VCaP (cell line): Measurements from ENCODE around the gene COL9A3.

ENCODE experiments used
- H3K27ac ChIP-seq: fragments of 450-650 bp; 2 replicates; pipeline ENCODE4 v1.5.1; 2017
- TF ChIP-seq, protein P1 (sequence below): fragments of 450-650 bp; conservative IDR thresholded peaks from 2 replicates; pipeline ENCODE4 v1.5.1; 2017; ENCODE audit warnings: mild to moderate bottlenecking, moderate library complexity

The COL9A3 gene

GRCh38 chr20:62828051-62828450 lies 11.2 kb downstream of the COL9A3 start:
- TF ChIP-seq, protein P1, sequence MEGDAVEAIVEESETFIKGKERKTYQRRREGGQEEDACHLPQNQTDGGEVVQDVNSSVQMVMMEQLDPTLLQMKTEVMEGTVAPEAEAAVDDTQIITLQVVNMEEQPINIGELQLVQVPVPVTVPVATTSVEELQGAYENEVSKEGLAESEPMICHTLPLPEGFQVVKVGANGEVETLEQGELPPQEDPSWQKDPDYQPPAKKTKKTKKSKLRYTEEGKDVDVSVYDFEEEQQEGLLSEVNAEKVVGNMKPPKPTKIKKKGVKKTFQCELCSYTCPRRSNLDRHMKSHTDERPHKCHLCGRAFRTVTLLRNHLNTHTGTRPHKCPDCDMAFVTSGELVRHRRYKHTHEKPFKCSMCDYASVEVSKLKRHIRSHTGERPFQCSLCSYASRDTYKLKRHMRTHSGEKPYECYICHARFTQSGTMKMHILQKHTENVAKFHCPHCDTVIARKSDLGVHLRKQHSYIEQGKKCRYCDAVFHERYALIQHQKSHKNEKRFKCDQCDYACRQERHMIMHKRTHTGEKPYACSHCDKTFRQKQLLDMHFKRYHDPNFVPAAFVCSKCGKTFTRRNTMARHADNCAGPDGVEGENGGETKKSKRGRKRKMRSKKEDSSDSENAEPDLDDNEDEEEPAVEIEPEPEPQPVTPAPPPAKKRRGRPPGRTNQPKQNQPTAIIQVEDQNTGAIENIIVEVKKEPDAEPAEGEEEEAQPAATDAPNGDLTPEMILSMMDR: no peak
- H3K27ac ChIP-seq: no peak overlapping the region

GRCh38 chr20:62828511-62829230 lies 11.8 kb downstream of the COL9A3 start:
- H3K27ac ChIP-seq: no peak overlapping the region
- TF ChIP-seq, protein P1: no peak

- TF ChIP-seq, protein P1: no peak
- H3K27ac ChIP-seq: no peak overlapping the region
These were observed 12.7 kb downstream of the COL9A3 start for GRCh38 chr20:62829231-62830230.

DNA sequence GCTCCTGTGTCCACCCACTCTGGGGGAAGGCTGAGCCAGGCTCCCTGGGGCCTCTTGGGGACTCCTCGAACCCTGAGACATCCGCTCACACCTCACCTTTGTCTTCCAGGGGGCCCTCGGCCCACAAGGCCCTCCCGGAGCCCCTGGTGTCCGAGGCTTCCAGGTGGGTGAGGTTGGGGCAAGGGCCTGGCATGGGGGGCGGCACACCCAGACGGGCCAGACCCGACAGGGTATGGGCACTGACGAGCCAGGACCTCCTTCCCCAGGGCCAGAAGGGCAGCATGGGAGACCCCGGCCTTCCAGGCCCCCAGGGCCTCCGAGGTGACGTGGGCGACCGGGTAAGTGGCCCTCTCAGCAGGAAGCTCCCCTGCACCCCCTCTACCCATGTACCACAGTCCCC lies 13.4 kb downstream of the COL9A3 start:
- TF ChIP-seq, protein P1: no peak
- no peak overlapping the region for H3K27ac ChIP-seq

DNA sequence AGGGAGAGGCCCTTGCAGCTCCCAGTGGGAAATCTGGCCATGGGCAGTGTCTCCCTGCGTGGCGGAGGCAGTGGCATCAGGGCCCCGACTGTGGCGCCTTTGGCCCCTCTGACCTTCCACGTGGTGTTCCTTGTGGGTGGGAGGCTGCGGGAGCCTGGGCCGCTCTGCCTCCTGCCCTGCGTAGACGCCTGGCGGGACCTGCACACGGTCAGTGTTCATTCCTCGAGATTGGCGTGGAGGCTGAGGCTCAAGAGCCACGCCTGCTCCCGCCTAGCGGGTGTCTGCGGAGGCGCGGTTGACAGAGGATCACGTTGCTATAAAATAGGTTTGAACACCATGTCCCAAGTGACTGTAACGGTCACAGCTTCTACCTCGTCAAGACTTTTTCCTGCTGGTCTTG lies 14.0 kb downstream of the COL9A3 start:
- peak overlapping the region; percentile 69; the same call in 1 of the 2 replicates for H3K27ac ChIP-seq

GRCh38 chr20:62831361-62831788 lies 14.5 kb downstream of the COL9A3 start:
- TF ChIP-seq, protein P1: no peak
- peak overlapping the region; percentile 69 for H3K27ac ChIP-seq

More for the DNA sequence above, 14.0 kb downstream of the COL9A3 start:
- TF ChIP-seq, protein P1: no peak

DNA sequence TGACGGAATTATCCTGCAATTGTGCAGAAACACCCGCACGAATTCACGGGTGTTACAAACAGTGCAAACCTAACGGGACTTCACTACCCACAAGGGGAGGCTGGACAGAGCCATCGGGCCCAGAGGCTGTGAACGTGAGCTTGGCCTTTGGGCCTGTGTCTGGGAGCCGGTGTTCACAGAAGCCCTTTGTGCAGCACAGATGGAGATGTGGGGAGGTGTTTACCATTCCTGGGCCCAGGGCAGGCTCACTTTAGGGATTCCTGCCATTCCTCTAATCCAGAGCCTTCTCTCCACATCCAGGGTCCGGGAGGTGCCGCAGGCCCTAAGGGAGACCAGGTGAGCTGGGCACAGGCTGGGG lies 15.0 kb downstream of the COL9A3 start:
- TF ChIP-seq, protein P1: no peak
- H3K27ac ChIP-seq: peak overlapping the region; percentile 69
